ENCODE results near the gene NOD2.

DNA sequence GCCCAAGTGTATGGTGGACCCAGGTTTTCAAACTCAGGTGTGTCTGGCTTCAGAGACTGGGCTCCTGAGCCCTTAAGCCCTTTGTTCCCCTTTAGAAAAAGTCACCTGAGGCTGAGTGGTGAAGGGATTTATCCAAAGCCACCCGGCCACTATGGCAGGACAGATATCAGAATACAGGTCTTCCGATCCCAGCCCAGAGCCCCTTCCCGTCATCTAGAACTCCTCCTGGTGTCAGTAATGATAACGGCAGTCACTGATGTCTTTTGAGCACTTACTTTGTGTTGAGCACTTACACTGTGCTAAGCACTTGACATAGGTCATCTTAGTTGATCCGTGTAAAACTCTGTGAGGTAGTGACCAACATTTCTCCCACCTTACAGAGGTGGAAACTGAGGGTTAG is 16.6 kb downstream of the NOD2 start:
- TF ChIP-seq, protein P1, sequence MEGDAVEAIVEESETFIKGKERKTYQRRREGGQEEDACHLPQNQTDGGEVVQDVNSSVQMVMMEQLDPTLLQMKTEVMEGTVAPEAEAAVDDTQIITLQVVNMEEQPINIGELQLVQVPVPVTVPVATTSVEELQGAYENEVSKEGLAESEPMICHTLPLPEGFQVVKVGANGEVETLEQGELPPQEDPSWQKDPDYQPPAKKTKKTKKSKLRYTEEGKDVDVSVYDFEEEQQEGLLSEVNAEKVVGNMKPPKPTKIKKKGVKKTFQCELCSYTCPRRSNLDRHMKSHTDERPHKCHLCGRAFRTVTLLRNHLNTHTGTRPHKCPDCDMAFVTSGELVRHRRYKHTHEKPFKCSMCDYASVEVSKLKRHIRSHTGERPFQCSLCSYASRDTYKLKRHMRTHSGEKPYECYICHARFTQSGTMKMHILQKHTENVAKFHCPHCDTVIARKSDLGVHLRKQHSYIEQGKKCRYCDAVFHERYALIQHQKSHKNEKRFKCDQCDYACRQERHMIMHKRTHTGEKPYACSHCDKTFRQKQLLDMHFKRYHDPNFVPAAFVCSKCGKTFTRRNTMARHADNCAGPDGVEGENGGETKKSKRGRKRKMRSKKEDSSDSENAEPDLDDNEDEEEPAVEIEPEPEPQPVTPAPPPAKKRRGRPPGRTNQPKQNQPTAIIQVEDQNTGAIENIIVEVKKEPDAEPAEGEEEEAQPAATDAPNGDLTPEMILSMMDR (IDR thresholded peaks at IDR 0.05), result no peak
- no peak for TF ChIP-seq POLR2A (IDR thresholded peaks at IDR 0.05)
